HG03060 (cell line): ENCODE data around the gene VCX3B.
"Not testable (repeated sequence)": the region's sequence is repeated elsewhere in the genome, so short reads cannot be mapped to it uniquely, and the experiment has no call there.

Source experiments
- ATAC-seq: cut with Tn5 transposase; IDR thresholded peaks from one replicate; pipeline ENCODE4 v1.9.1; 2021; ENCODE audit warnings: low read depth, moderate number of reproducible peaks; ENCODE audit not compliant: unreplicated experiment

VCX3B gene

GRCh38 chrX:8464530-8464929, at the start of gene VCX3B:
Gene VCX3B, plus strand, starts transcription at chrX:8464830. Its CDS starts 621 bp downstream, at chrX:8465451.
- not testable (repeated sequence) for ATAC-seq

- no peak for ATAC-seq
Observed at GRCh38 chrX:8418301-8418700, 46.3 kb upstream of the VCX3B start.

DNA sequence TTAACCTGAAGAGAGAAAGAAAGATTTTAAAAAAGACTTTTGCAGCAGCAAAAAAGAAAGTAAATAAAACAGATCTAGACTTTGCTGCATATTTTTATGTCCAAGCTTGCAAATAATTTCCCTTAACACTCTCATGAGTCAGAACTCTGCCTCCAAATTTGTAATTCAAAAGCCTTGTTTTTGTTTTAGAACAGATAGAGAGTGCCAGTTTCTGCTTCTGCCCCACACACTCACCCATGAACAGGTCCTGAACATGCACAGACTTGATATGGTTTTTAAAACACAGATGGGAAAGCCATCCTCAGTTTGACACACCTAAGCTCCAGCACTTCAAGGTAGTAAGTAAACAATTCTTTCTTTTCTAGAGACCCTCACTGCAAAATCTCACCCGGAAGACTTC, 39.7 kb upstream of the VCX3B start:
- no peak for ATAC-seq

DNA sequence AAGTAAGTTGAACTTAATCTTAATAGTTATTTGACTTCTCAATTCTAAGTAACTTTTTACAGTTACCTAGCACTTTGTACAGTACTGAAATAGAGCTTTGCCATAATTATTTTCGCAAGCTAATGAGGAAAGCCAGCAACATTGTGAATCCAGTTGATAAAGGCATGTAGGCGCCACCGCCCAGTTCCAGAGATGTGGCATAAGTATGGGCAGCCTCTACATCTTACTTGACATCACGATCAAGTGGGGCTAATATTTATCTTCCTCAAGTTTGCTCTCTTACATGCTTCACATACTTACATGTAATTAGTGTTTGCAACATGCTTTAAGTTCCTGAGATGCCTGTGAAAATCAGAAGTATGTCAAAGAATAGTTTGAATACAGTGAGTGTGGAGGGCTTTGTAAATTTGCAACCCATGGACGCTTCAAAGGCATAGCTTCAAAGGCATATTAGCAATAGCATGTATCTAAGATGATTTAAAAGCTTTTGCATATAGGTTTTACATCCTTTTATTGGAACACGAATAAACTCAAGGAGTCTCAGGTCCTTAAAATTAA, 34.9 kb upstream of the VCX3B start:
- ATAC-seq, result no peak

DNA sequence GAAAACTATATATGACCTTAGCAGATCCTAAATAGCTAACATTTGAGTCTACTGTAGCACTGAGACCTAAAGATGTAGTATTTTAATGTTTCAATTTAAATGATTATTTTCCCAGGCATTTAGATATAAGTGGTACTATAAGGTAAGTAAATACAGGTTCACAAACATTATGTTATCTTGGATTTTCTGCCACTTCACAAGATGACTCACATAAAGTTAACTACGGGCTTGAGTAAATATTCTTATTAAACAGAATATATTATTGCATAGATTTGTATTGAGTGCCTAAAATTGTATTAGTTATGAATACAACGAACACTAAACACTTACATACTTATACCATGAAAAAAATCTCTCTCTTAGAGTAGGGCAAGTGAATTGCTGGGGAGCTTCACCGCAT, 34.2 kb upstream of the VCX3B start:
- no peak for ATAC-seq

DNA sequence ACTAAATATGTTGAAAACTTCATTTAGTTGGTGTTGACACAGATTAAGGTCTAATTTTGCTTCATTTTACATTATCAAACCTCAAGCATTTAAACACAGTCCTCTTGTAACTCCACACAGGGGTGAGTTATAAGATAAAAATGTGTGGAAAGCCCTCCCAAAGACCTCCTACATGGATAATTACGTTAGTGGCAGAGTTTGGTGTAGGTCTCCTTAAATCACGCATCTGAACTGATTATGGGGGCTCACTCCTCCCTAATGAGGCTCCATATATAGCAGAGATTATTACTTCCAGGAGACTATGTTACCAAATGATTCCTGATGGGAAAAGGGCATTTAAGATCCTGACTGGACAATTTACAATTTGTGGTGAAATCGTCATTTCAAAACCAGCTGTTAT, 32.2 kb upstream of the VCX3B start:
- ATAC-seq, result no peak

- ATAC-seq, result no peak
Observed at GRCh38 chrX:8433109-8434062, 31.2 kb upstream of the VCX3B start.

GRCh38 chrX:8447368-8447767, 17.3 kb upstream of the VCX3B start:
- no peak for ATAC-seq

DNA sequence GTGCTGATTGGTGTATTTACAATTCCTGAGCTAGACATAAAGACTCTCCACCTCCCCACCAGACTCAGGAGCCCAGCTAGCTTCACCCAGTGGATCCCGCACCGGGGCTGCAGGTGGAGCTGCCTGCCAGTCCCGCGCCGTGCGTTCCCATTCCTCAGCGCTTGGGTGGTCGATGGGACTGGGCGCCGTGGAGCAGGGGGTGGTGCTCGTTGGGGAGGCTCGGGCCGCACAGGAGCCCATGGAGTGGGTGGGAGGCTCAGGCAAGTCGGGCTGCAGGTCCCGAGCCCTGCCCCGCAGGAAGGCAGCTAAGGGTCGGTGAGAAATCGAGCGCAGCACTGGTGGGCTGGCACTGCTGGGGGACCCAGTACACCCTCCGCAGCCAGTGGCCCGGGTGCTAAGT, 12.3 kb upstream of the VCX3B start:
- not testable (repeated sequence) for ATAC-seq

- no peak for ATAC-seq
Observed at GRCh38 chrX:8453611-8454010, 11.0 kb upstream of the VCX3B start.

DNA sequence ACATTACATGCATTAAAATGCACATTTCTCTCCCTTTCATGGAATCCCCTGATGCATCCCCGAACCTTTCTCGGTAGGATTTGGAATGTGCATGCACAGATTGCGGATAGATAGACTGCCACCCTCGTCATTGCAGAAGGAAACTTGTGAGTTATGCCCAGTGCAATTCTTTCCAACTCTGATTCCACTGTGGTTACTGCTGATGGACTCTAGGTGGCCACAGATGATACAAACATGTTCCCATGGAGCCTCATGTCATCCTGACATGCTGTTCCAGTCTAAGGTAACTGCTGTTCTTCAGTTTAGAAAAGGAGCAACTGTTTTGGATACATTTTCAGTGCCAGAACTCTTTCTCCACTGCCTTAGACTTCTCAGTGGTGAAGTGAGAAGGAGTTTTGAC, 9.1 kb upstream of the VCX3B start:
- no peak for ATAC-seq

GRCh38 chrX:8462488-8462887, 2.1 kb upstream of the VCX3B start:
- ATAC-seq, result no peak

DNA sequence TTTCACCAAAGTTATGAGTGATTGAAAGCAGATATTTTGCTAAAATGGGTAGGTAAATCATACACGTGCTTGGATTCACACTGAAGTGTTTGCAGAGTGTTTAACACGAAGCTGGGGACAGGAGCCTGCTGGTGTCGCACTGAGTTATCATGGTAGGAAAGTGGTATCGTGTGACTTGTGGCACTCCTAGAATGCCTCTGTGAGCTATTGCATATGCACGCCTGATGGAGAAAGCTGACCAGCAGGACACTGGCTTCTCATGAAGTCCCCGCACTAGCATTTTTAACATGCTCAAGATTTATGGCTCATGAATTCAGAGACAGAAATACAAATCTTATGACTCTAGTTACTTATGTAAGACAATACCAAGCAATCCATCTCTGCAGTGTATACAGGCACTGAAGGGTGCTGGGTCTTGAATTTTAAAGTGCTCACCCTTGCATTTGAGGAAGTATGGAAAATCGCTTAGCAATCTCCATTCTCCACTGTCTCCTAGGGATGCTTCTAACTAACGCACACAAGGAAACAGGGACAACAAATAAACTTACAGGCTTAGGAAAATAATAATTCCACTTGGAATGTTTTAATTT, 19.8 kb downstream of the VCX3B start:
- ATAC-seq, result no peak

DNA sequence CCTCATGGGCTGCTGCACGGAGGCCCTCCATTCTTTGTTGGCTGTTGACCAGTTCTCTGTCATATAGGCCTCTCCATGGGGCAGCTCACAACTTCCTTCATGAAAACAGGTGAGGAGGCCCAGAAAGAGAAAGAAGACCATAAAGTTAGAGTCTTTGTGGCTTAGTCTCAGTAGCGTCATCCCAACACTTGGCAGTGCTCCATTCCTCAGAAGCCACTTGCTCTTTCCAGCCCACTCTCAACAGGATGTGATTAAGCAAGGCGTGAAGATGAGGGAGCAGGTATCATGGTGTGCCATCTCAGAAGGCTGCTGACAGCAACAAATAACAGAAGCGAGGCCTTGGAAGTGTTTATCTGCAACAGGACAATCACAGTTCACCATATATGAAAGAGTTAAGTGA, 30.4 kb downstream of the VCX3B start:
- not testable (repeated sequence) for ATAC-seq

GRCh38 chrX:8500203-8500602, 35.6 kb downstream of the VCX3B start:
- no peak for ATAC-seq

GRCh38 chrX:8502101-8502500, 37.5 kb downstream of the VCX3B start:
- not testable (repeated sequence) for ATAC-seq

DNA sequence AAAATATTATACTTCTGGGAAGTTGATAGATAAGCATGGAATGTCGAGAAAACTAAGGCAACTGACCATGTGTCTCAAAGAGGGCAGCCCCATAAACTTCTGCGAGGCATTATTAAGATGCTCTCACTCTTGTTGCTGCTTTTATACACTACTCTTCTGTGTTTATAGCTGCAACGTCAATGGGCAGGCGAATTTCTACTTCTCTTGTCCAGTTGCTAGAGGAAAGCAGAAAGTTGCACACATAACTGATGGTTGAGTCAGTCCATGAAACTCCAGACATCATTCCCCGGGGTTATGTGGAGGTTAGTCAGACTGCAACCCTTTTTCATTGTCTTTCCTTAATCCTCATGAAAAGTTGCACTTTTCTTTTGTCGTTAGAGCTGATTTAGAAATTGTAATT, 39.8 kb downstream of the VCX3B start:
- no peak for ATAC-seq
